CD14-positive monocyte (primary cell): ENCODE measurements around the gene HSPB9. TPM values are rescaled to one million over a fixed set of nuclear protein-coding genes. Genes with fewer than 3 reads are reported as not detected.

Experiments used
- DNase-seq, 3 donors: peaks; one replicate each; pipeline ENCODE4 v3.0.0-alpha.2; 2011 to 2022
- H2AFZ ChIP-seq: 2 replicates; pipeline ENCODE4 v1.6.0; 2012; ENCODE audit warnings: mild to moderate bottlenecking, low read depth, low read length, inconsistent platforms; ENCODE audit not compliant: insufficient read depth, poor library complexity, severe bottlenecking
- H3K27ac ChIP-seq, 2 donors: 1 replicate in 1 of 2; 2 replicates in 1 of 2; pipeline ENCODE4 v1.5.1; 2012 to 2013; ENCODE audit warnings: low read length in 2 of 2, control low read depth in 1 of 2, inconsistent platforms in 1 of 2, low read depth in 1 of 2, mild to moderate bottlenecking in 1 of 2
- H3K27me3 ChIP-seq, 2 donors: one replicate each; pipeline versions ENCODE4 v1.6.0 to v1.6.1; 2011 to 2013; ENCODE audit warnings: low read length in 2 of 2; ENCODE audit not compliant: control insufficient read depth in 2 of 2, insufficient read depth in 2 of 2
- H3K36me3 ChIP-seq, 2 donors: replicated peaks in 1 of 2; 1 replicate in 1 of 2; 2 replicates in 1 of 2; pipeline versions ENCODE4 v1.5.1 to v1.6.1; 2012 to 2013; ENCODE audit warnings: low read length in 2 of 2, control low read depth in 1 of 2, inconsistent platforms in 1 of 2, mild to moderate bottlenecking in 1 of 2; ENCODE audit not compliant: insufficient read depth in 2 of 2, control insufficient read depth in 1 of 2
- H3K4me1 ChIP-seq, 2 donors: 1 replicate in 1 of 2; 2 replicates in 1 of 2; pipeline versions ENCODE4 v1.5.1 to v1.6.1; 2012 to 2013; ENCODE audit warnings: low read length in 2 of 2, control low read depth in 1 of 2, inconsistent platforms in 1 of 2, mild to moderate bottlenecking in 1 of 2, moderate library complexity in 1 of 2; ENCODE audit not compliant: insufficient read depth in 2 of 2, control insufficient read depth in 1 of 2
- H3K4me2 ChIP-seq: replicated peaks from 2 replicates; pipeline ENCODE3; 2012; ENCODE audit warnings: low read length, moderate library complexity, mild to moderate bottlenecking; ENCODE audit not compliant: poor library complexity, severe bottlenecking; ENCODE audit errors: extremely low read depth
- H3K4me3 ChIP-seq, 3 experiments: fragments of 200-600 bp in 1 of 3; sonication (generic) in 1 of 3; replicated peaks in 1 of 3; 1 replicate in 2 of 3; 2 replicates in 1 of 3; pipeline ENCODE4 v1.5.1; 2011 to 2013; ENCODE audit warnings: low read length in 3 of 3, mild to moderate bottlenecking in 3 of 3, control low read depth in 2 of 3, low read depth in 2 of 3, inconsistent platforms in 1 of 3, moderate library complexity in 1 of 3
- H3K79me2 ChIP-seq: 2 replicates; pipeline ENCODE4 v1.6.0; 2012; ENCODE audit warnings: mild to moderate bottlenecking, control low read depth, inconsistent platforms, low read length, moderate library complexity; ENCODE audit not compliant: insufficient read depth
- H3K9ac ChIP-seq: 2 replicates; pipeline ENCODE4 v1.6.0; 2017; ENCODE audit warnings: low read length, mild to moderate bottlenecking; ENCODE audit not compliant: insufficient read depth, poor library complexity, severe bottlenecking
- H3K9me3 ChIP-seq, 2 donors: replicated peaks in 1 of 2; 1 replicate in 1 of 2; 2 replicates in 1 of 2; pipeline versions ENCODE4 v1.5.1 to v1.6.1; 2012 to 2013; ENCODE audit warnings: low read length in 2 of 2, control low read depth in 1 of 2; ENCODE audit not compliant: control insufficient read depth in 1 of 2, insufficient read depth in 1 of 2
- H4K20me1 ChIP-seq: 2 replicates; pipeline ENCODE4 v1.6.0; 2012; ENCODE audit warnings: mild to moderate bottlenecking, low read length, control low read depth, moderate library complexity; ENCODE audit not compliant: insufficient read depth
- H3K27ac Mint-ChIP-seq, 7 donors: one replicate each; pipeline ENCODE4 v1.8.0; 2020; ENCODE audit warnings: mild to moderate bottlenecking in 7 of 7, mixed read lengths in 7 of 7, moderate library complexity in 6 of 7, inconsistent platforms in 2 of 7
- H3K27me3 Mint-ChIP-seq, 3 donors: one replicate each; pipeline ENCODE4 v1.8.0; 2021 to 2022; ENCODE audit warnings: low read depth in 3 of 3, mild to moderate bottlenecking in 3 of 3, mixed read lengths in 3 of 3, moderate library complexity in 3 of 3, inconsistent platforms in 1 of 3
- H3K36me3 Mint-ChIP-seq, 2 donors: one replicate each; pipeline ENCODE4 v1.8.0; 2020; ENCODE audit warnings: mixed read lengths in 2 of 2, inconsistent platforms in 1 of 2, mild to moderate bottlenecking in 1 of 2
- H3K4me1 Mint-ChIP-seq: one replicate; pipeline ENCODE4 v1.8.0; 2020; ENCODE audit warnings: mild to moderate bottlenecking, mixed read lengths
- H3K4me3 Mint-ChIP-seq, 2 donors: one replicate each; pipeline ENCODE4 v1.8.0; 2020; ENCODE audit warnings: mild to moderate bottlenecking in 2 of 2, mixed read lengths in 2 of 2, moderate library complexity in 1 of 2
- H3K9me3 Mint-ChIP-seq, 7 donors: one replicate each; pipeline ENCODE4 v1.8.0; 2020 to 2022; ENCODE audit warnings: mixed read lengths in 7 of 7, mild to moderate bottlenecking in 6 of 7, moderate library complexity in 6 of 7, inconsistent platforms in 2 of 7
- CTCF ChIP-seq: fragments of 200-600 bp; IDR thresholded peaks from one replicate; pipeline ENCODE4 v1.8.0; 2022; ENCODE audit warnings: antibody characterized with exemption, mild to moderate bottlenecking
- WGBS: methylation state at CpG from one replicate; pipeline ENCODE4 v1.1.5; 2013; ENCODE audit warnings: missing lambda C conversion rate; ENCODE audit not compliant: insufficient coverage; 5-methylcytosine and 5-hydroxymethylcytosine counted together
- intact Hi-C, 2 donors: fragments of 100-400 bp; cut with micrococcal nuclease; formaldehyde crosslinking; loops; one replicate each; pipeline versions ENCODE4 v1.15.0 to v1.15.1; 2023
- polyA plus RNA-seq, 3 donors: library from polyadenylated mRNA; depleted of rRNA in 1 of 3; unstranded in 2 of 3; stranded (reverse) in 1 of 3; fragments of 300-500 nt in 2 of 3; fragments of >200 nt in 1 of 3; fragmentation: Illumina TruSeq in 2 of 3; gene quantifications; 1 replicate in 2 of 3; 2 replicates in 1 of 3; pipeline ENCODE4 v1.2.3, GENCODE V29; 2012 to 2021

HSPB9 gene
- polyA plus RNA-seq, 3 donors: 0.04 TPM; not detected in 2

GRCh38 chr17:42118126-42118510 lies 4.5 kb upstream of the HSPB9 start:
- H3K27ac Mint-ChIP-seq: peak overlapping the region in 1 of 7 donors; percentile 43

GRCh38 chr17:42118545-42118944 lies 4.1 kb upstream of the HSPB9 start:
- Histone ChIP-seq H3K4me1 (peaks cover 9 to 16% of the 10 kb centered on the region in 2 donors), H2AFZ (no peak overlapping the region), H4K20me1 (no peaks in the 10 kb centered on the region), H3K4me3 (no peak overlapping the region), H3K79me2 (no peaks in the 10 kb centered on the region), H3K4me2 (no peak overlapping the region), H3K27ac (no peak overlapping the region), H3K36me3 (peaks cover 0 to 8% of the 10 kb centered on the region in 2 donors), H3K27me3 (no peaks in the 10 kb centered on the region), H3K9me3 (no peaks in the 10 kb centered on the region), H3K9ac (no peak overlapping the region)
- intact Hi-C loops: loop anchor here in 1 of 2 donors (5.0 kb wide), 1 partner anchor 91 kb away; no protein-coding TSS in a partner anchor
- H3K4me3 Mint-ChIP-seq: no peak overlapping the region
- peak overlapping the region in 1 of 7 donors; percentile 43 for H3K27ac Mint-ChIP-seq
- DNase-seq: no peak
- peaks cover 22 to 34% of the 10 kb centered on the region in 2 donors for H3K36me3 Mint-ChIP-seq
- no peaks in the 10 kb centered on the region for H3K9me3 Mint-ChIP-seq
- TF ChIP-seq CTCF: peak; percentile 33
- no peaks in the 10 kb centered on the region for H3K27me3 Mint-ChIP-seq
- peaks cover 27% of the 10 kb centered on the region for H3K4me1 Mint-ChIP-seq
- WGBS: 89% methylated on average over 2 of the region's 2 CpGs

More at GRCh38 chr17:42118126-42118510, 4.5 kb upstream of the HSPB9 start:
- Mint-ChIP-seq H3K36me3 (peaks cover 20 to 32% of the 10 kb centered on the region in 2 donors), H3K4me1 (peaks cover 27% of the 10 kb centered on the region), H3K4me3 (no peak overlapping the region), H3K27me3 (no peaks in the 10 kb centered on the region), H3K9me3 (no peaks in the 10 kb centered on the region)
- peaks cover 12 to 20% of the 10 kb centered on the region in 2 donors for H3K4me1 ChIP-seq
- no peaks in the 10 kb centered on the region for H3K27me3 ChIP-seq
- intact Hi-C loops: loop anchor here in 1 of 2 donors (5.0 kb wide), 1 partner anchor 91 kb away; no protein-coding TSS in a partner anchor
- 100% methylated on average over 3 of the region's 4 CpGs for WGBS
- no peak overlapping the region for H2AFZ ChIP-seq
- no peak overlapping the region for H3K27ac ChIP-seq
- H3K4me2 ChIP-seq: no peak overlapping the region
- H3K4me3 ChIP-seq: no peak overlapping the region
- no peaks in the 10 kb centered on the region for H4K20me1 ChIP-seq
- TF ChIP-seq CTCF: no peak
- no peak for DNase-seq
- H3K9me3 ChIP-seq: no peaks in the 10 kb centered on the region
- H3K36me3 ChIP-seq: peaks cover 0 to 7% of the 10 kb centered on the region in 2 donors
- no peak overlapping the region for H3K9ac ChIP-seq
- no peaks in the 10 kb centered on the region for H3K79me2 ChIP-seq
